NB4 (cell line): ENCODE measurements around the gene RMP24.

ENCODE experiments used
- TF ChIP-seq, protein P1 (sequence below): IDR thresholded peaks from one replicate; pipeline ENCODE4 v1.5.1; 2012; ENCODE audit warnings: low read depth, low read length
- TF ChIP-seq, protein P2 (sequence below): IDR thresholded peaks from 2 replicates; pipeline ENCODE4 v1.6.1; 2011; ENCODE audit warnings: low read depth, low read length

DNA sequence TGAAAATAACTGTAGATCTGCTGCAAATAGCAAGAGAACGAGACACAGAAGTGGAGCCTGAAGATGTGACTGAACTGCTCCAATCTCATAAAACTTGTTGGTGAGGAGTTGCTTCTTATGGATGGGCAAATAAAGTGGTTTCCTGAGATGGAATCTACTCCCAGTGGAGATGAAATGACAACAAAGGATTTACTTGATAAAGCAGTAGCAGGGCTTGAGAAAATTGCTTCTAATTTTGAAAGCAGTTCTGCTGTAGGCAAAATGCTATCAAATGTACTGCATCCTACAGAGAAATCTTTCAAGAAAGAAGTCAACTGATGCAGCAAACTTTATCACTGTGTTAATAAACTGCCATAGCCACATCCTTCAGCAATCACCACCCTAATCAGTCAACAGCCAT, 50.9 kb downstream of the RMP24 start:
- TF ChIP-seq, protein P1, sequence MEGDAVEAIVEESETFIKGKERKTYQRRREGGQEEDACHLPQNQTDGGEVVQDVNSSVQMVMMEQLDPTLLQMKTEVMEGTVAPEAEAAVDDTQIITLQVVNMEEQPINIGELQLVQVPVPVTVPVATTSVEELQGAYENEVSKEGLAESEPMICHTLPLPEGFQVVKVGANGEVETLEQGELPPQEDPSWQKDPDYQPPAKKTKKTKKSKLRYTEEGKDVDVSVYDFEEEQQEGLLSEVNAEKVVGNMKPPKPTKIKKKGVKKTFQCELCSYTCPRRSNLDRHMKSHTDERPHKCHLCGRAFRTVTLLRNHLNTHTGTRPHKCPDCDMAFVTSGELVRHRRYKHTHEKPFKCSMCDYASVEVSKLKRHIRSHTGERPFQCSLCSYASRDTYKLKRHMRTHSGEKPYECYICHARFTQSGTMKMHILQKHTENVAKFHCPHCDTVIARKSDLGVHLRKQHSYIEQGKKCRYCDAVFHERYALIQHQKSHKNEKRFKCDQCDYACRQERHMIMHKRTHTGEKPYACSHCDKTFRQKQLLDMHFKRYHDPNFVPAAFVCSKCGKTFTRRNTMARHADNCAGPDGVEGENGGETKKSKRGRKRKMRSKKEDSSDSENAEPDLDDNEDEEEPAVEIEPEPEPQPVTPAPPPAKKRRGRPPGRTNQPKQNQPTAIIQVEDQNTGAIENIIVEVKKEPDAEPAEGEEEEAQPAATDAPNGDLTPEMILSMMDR, result no peak
- TF ChIP-seq, protein P2, sequence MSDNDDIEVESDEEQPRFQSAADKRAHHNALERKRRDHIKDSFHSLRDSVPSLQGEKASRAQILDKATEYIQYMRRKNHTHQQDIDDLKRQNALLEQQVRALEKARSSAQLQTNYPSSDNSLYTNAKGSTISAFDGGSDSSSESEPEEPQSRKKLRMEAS, result no peak
